Measurements from ENCODE around the gene TMPRSS3.

The TMPRSS3 gene

DNA sequence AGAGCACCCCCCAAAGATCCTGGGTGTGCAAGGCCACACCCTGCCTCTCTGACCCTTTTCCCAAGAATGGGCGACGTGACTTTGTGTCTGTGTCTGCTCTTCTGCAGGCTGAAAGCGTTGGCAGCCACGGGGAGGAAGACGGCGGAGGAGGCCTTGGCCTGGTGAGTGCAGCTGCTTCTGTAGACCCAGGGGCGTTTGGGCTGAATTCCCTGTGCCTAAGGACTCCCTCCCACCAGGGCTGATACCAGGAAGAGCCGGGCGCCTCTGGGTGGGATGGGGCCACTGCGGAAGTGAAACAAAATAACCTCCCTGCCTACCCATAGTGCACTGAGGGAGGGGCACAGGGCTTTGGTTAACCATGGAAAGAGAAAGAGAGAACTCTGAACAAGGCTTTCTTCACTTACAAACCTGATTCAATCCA is 10.4 kb upstream of the TMPRSS3 start:
- no peak for DNase-seq

DNA sequence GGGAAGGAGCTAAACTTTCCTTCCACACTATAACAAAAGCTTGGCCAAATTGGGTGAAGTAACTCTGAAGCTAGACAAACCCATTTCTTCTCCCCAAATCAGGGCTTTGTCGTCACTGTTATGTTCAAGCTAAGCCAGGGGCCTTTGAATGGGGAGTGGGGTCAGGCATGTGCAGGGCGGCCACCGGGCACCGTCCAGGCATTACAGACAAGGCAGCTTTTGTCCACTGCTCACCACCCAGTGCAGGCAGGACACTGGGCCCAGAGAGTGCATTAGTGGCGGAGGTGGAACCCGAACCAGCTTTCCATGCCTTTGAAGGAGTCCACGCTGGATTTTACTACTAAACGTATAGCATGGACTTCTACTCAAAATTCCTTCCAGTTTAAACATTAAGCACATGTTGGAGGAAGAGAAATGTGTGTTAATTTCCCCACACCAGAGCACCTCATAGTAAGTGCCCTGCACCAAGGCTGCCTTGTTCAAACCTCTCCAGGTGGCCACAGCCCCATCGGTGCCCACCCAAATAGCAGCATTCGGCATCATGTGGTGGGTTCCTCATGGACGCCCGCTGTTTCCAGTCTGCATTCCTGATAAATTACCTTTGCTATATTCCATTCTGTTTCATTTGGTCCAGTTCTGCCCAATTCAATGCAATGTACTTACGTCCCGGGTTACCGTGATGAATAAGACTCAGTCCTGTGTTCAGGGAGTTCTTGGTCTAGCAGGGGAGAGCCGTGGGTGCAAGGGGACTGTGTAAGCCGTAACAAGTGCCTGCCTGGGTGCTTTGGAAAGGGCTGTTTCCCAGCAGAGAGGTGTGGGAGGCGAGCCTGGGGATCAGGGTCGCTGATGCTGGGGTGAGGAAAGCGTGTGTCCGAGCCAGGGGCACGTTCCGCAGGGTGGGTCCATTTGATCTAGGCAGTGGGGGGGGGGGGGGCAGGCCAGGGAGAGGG is 9.5 kb upstream of the TMPRSS3 start:
- no peak for DNase-seq

DNA sequence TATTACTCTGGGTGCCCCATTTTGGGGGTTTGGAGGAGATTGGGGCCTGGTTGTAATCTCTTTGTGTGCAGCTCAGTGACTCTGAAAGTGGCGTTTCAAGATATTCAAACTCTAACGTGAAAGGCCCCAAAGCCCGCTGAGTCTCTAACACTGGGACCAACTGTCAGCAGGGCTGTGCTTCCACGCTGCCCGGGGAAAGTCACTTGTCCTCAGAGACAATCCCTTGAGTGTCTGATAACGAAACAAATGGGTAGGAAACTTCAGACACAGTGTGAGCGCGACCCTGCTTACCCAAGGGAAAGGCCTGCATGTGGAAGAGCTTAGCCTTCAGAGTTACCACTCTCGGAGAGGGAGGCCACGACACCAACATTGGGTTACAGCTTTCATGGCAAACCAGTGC is 8.7 kb upstream of the TMPRSS3 start:
- no peak for DNase-seq

DNA sequence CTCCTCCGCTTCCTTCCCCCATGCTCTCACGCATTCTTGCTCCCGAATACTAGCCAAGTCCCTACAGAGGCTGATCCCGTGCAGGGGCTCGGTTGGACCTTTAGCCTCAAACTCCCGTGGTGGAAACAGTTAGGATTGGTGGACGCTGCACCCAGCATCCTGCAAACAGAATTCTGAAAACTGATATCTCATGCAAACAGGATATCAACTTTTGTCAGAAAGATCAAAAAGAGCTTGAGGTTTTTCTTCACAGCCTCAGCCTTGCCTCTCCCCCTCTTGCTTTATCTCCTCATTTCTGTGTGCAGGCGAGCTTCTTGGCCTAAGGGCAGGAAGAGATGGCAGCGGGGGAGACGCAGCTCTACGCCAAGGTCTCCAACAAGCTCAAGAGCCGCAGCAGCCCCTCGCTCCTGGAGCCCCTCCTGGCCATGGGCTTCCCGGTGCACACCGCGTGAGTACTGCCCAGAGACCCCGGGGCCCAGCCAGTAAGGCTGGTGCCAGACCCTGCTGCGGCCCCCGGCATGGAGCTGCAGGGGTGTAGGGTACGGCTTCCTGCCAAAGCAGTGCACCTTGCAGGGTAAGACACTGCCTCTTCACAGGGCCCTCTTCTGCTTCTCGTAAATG is 7.9 kb upstream of the TMPRSS3 start, which contains the start of gene UBASH3A:
TSS of gene UBASH3A (plus strand) at position 292 of the 621 bp plus-strand sequence. CDS start at position 336, 44 bp downstream.
- no peak for DNase-seq

DNA sequence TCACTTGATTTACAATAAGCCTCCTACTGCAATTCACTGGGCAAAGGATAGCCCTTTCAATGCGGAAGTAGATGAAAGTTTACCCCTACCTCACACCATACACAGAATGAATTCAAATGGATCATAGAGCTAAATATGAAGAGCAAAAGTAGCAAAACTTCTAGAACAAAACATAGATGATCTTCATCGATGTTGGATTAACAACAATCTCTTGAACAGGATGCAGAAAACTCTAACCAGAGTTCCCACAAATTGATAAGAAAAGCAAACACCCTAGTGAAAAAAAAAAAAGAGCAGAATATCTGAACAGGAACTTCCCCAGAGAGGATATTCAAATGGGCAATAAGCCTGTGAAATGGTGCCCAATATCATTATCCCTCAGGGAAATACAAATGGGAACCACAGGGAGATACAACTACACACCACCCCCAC is 6.0 kb upstream of the TMPRSS3 start:
- DNase-seq: no peak

DNA sequence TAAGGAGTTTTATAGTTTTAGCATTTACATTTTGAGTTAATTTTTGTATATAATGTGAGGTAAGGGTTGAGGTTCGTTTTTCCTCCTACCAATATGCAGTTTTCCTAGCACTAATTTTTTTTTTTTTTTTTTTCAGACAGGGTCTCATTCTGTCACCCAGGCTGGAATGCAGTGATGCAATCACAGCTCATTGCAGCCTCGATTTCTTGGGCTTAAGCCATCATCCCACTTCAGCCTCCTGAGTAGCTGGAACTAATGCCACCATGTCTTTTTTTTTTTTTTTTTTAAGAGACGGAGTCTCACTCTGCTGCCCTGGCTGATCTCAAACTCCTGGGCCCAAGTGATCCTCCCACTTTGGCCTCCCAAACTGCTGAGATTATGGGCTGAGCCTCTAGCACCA is 5.3 kb upstream of the TMPRSS3 start:
- no peak for DNase-seq

DNA sequence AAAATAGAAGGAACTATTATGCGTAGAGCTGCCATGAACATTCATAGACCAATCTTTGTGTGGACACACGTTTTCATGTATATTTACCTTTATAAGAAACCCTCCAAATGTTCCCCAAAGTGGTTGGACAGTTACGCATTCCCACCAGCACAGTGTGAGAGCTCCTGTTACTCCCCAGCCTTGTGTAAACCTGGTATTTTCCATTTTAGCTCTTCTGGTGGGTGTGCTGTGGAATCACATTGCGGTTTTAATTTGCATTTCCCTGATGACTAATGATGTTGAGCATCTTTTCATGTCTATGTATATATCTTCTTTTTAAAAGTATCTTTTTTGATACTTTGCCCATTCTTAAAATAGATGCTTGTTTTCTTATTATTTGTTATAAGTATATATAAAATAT is 4.7 kb upstream of the TMPRSS3 start:
- DNase-seq: no peak

DNA sequence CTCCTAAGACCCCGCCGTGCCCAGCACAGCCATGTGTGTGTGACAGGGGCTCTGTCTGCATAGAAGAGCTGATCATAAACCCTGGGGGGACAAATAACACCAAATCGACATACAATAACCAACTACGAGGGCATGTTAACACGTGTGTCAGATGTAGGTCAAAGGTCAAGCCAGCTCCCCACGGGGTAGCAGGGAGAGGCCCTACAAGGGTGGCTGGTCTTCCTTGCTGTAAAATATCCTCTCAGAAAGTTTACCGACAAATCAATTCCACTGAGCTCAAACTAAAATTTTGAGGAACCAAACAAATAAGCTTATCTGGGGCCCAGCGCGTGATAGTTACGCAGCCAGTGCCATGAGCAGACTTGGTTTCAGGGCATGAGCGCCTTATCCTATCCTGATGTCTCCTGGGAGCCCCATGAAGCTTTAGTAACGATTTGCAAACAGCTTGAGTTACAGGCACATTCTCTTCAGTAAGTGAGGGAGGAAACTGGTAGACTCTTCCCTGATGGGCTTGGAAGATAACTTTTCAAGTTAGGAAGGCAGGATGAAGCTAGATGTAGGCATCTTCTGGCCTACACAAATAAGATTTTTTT is 2.7 kb upstream of the TMPRSS3 start:
- no peak for DNase-seq

DNA sequence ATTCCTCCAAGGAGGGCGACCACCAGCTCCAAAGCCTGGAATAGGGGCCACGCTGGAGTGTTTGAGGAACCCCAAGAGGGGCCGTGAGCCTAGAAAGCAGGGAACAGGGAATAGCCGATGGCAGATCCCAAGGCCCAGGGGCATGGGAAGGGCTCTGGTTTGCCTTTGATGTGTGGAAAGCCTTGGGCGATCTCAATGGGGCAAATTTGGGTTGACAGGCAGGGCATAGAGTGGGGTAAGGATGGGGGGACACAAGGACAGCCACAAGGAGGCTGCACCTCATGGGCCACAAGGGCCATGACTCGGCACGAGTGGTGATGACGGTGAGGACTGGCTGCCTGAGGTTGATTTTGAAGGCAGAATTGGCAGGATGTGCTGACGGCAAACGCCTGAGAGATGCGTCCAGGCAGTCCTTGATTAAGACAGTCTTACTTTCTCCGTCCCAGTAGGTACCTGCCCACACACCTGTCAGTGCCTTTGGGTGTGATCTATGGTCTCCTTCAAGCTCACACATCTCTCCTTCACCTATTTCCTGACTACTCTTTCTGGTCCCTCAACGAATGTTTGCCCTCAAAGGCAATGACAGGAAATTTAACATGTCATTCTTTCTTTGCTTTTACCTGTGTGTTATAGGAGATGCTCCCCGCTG is 2.0 kb upstream of the TMPRSS3 start:
- no peak for DNase-seq

DNA sequence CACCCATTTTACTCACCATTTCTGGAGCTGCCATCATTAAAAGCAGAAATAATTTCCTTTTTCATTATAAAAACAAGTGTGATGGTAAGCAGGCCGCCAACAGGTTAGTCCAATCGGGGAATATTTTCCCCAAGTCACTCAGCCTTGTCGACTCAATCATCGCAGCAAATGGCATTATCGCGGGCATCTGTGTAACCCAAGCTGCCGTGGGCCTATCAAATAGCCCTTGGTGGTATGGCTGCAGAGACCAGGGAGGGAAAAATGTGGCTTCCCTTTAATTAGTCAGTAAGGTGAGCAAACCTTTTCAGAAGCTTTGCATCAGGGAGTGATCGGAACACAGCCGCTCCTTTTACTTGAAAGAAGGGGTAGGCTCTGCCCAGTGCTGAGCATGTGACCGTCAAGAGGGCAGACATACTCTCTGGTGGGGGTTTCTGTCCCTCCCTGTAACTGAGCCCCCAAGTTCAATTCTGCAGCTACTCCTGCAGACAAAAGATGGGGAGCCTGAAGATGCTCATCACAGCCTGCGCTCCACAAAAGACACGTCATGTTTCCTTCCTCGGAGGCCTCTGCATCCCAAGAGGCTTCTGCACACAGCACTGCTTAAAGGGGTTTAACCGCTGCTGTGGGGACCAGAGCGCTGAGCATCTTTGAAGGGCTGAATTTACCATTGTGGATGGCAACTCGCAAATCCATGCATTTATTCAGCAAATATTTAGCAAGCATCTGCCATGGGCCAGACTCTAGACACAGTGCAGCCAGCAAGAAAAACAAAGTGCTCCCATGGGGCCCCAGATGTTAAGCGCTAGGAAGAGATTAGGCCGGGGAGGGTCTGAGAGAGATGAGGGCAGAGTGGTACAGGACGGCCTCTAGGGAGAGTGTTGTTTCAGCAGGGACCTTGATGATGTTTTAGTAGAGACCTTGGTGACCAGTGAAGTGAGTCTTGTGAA is 1.2 kb upstream of the TMPRSS3 start:
- no peak for DNase-seq

DNA sequence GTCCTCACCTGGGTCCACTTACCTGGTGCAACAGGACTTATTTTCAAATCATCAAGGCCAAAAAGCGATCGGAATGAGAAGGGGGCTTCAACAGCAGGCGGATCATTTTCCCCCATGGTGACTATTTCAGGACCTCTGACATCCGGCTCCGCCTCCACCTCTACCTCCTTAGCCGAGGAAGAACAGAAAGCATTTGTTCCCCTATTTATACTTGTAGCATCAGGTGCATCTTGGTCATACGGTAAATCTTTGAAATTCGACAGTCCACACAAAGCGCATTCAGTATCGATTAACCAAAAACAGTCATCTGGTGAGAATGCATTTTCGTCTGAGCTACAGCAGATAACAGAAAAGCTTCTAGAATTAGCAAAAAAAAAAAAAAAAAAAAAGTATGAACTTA is 550 bp downstream of the TMPRSS3 start:
- DNase-seq: no peak

DNA sequence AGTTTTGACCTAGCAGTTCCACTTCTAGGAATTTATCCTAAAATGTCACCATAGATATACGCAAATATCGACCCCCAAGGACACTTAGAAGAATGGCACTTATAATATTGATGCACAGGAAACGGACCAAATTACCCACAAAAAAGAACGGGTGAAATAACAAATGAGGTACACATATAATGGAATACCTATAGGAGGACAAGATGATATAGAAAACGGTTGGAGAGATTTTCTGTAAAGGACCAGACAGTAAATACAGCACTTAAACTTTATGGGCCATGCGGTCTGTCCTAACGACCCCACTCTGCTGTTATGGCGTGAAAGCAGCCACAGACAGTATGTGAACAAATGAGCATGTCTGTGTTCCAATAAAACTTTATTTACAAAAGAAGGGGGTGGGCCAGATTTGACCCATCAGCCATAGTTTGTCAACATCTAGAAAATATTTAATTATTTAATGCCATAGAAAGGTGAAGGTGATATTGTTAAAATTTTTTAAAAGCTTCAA is 2.4 kb downstream of the TMPRSS3 start:
- no peak for DNase-seq

DNA sequence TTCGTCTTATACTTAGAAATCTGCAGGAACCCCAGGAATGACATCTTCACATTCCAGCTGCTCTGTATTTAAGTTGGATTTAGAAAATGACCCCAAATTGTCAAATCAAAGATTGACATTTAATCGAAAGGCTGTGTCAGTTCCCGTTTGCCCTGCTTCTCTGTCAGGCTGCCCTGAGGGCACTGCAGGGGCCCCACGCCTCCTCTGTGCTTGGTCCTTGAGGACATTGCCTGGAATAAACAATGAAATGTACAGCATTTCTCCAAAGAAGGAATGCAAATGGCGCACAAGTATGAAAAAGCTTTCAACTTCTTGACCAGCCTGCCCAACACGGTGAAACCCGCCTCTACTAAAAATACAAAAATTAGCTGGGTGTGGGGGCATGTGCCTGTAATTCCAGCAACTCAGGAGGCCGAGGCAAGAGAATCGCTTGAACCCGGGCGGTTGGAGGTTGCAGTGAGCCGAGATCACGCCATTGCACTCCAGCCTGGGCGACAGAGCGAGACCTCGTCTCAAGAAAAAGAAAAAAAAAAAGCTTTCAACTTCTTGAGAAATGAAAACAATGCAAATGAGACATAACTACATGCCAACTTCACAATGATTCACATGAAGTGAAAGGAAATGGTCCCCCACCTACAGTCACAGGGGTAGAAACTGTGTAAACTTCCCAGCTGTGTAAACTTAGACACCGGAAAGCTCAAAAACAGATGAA is 3.0 kb downstream of the TMPRSS3 start:
- DNase-seq: no peak

DNA sequence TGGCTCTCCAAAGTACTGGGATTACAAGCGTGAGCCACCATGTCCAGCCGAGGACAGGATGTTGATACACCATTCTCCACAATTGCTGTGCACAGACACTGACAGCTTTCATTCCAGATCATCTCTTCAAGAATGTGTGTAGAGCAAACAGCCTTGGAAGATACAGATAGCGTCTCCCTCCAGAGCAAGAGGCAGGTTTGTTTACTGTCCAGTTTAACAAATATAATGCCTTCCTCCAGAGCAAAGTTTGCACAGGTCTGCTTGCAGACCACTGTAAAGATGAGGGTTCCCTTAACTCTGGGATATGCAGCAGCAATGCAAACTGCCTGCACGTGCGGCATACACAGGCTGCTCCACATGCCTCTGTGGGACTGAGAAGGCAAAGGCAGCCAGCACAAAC is 4.6 kb downstream of the TMPRSS3 start:
- no peak for DNase-seq

DNA sequence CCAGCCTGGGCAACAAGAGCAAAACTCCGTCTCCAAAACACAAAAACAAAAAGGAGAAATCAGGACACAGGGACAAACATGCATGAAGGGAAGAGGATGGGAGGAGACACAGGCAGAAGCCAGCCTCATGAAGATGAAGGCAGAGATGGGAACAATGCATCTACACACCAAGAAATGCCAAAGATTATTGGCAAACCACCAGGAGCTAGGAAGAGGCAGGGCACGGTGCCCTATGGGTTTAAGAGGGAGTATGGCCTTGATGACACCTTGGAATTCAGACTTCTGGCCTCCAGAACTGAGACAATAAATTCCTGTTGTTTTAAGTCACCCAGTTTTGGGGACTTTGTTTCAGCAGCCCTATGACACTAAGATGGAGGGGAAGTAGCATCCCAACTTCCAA is 5.2 kb downstream of the TMPRSS3 start:
- DNase-seq: no peak

DNA sequence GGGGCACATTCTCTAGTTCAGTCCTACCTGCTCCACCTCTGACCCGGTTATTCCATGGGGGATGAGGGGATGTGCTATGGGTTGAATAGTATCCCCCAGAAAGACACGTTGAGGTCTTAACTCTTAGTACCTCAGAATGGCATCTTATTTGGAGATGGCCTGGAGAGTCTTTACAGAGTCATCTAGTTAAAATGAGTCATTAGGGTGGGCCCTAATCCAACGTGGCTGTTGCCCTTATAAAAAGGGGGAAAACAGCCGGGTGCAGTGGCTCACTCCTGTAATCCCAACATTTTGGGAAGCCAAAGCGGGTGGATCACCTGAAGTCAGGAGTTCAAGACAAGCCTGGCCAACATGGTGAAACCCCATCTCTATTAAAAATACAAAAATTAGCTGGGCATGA is 5.7 kb downstream of the TMPRSS3 start:
- DNase-seq: no peak

DNA sequence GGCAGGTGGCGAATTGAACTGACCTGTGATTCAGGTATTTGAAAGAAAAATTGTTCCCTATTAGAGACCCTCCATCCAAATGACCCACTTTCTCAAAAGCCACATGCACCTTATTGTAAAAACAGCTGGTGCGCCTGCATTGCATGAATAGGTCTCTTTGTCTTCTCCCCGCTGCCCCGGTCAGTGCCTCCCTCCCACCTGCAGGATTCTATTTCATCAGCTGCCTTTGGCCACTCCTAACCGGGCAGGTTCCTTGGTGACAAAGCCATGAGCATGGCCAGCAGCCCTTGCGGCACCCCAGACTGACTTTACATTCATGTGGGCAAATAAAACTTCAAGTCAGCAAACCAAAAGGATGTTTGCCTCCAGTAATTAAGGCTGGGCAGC is 6.4 kb downstream of the TMPRSS3 start:
- DNase-seq: no peak

DNA sequence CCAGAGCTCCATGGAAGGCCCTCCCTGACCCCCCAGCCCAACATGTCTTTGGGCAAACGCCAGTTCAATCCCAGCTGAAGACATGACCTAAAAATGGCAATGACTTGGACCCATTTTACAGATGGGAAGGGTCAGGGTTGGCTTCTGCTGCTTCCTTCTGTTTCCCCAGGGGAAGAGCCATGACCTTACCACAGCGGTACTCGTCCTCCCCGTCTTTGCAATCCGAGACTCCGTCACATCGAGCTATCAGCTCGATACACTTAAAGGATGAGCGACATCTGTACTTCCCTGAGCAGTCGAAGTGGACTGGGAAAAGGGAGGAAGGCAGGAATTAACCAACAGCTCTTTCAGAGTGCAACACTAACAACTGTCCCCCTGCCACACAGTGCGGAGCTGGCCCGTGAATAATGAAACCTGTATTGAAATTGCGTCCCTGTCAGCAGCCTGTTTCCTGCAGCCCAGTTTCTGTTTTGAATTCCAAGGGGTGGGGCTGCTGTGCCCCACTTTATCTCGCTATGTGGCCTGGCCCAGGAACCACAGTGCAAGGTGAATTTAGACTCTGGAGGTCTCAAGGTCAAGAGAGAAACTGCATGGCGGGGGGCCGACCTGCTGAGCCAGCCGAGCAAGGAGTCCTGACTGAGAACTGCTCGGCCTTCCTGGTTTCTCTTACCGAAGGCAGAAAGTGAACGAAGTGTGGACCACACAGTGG is 7.0 kb downstream of the TMPRSS3 start:
- DNase-seq: no peak

DNA sequence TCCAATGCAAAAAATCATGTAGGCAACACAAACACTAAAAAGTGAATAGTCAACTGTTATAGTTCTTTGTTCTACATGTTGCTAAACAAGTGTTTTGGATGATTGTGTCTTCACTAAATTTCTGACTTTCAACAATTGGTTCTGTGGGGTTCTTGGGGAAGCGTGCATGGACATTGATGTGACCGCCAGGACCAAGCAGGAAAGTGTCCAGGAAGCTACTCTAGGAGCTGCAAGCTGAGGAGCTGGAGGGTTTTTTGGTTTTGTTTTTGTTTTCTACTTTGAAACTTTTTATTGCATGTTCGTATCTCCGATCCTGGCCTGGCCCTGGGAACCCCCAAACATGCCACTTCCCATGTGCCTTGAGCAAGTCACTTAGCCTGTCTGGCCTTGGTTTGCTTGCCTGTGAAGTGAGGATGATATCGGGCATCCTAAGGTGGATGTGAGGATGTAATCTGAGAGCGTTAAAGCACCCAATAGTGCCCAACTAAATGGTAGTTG is 8.0 kb downstream of the TMPRSS3 start:
- no peak for DNase-seq

DNA sequence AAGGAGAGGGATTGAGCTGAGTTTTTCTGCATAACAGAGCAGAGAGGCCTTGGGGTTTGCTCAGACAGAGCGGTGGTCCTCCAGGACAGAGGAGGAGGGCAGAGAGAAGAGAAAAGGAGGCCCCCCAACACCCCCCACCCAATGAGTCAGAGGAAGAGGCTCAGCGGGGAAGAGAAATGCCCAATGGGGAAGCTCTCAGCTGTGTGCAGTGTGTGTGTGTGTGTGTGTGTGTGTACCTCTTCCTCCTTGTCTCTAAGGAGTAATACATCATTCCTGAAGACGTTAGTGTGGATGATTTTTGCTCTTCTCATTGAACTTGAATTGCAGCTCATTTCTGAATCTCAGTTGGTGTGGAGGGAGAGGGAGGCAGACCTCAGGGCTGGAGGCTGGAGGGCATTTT is 8.7 kb downstream of the TMPRSS3 start:
- DNase-seq: no peak

Measured in NCI-H2081 treated with DMSO at 0.1 percent for 48 hours (cell line).